SU-DHL-6 (cell line): Measurements from ENCODE around the gene PIK3R6.

Experiments used
- H2AFZ ChIP-seq: fragments of 200-600 bp; sonication (generic); 2 replicates; pipeline ENCODE4 v1.6.1; 2014; ENCODE audit warnings: low read depth, mild to moderate bottlenecking, moderate library complexity, mixed read lengths, antibody characterized with exemption, low read length; ENCODE audit not compliant: severe bottlenecking
- H3F3A ChIP-seq: fragments of 200-600 bp; shearing (Covaris generic); 2 replicates; pipeline ENCODE4 v1.6.0; 2016; ENCODE audit warnings: antibody characterized with exemption, mild to moderate bottlenecking; ENCODE audit not compliant: insufficient read depth
- H3K27ac ChIP-seq: fragments of 200-600 bp; sonication (generic); 2 replicates; pipeline ENCODE4 v1.5.1; 2016; ENCODE audit warnings: low read depth, mild to moderate bottlenecking, low read length, moderate library complexity, mixed read lengths
- H3K27me3 ChIP-seq: fragments of 200-600 bp; sonication (generic), shearing (Covaris generic); 2 replicates; pipeline ENCODE4 v1.6.0; 2014; ENCODE audit warnings: mild to moderate bottlenecking, low read length
- H3K36me3 ChIP-seq: fragments of 200-600 bp; sonication (generic); 2 replicates; pipeline ENCODE4 v1.6.1; 2014; ENCODE audit warnings: mild to moderate bottlenecking, low read length, mixed read lengths
- H3K4me2 ChIP-seq: fragments of 300-600, 200-600 bp; shearing (Covaris generic), sonication (generic); 2 replicates; pipeline ENCODE4 v1.6.0; 2014; ENCODE audit warnings: low read length, low read depth, mild to moderate bottlenecking; ENCODE audit not compliant: poor library complexity, severe bottlenecking
- H3K4me3 ChIP-seq: fragments of 200-600 bp; sonication (generic); 2 replicates; pipeline ENCODE4 v1.5.1; 2014; ENCODE audit warnings: antibody characterized with exemption, low read length, mild to moderate bottlenecking, mixed read lengths; ENCODE audit not compliant: insufficient read depth, poor library complexity, severe bottlenecking
- H3K79me2 ChIP-seq: fragments of 200-600 bp; sonication (generic); 2 replicates; pipeline ENCODE4 v1.6.1; 2014; ENCODE audit warnings: mild to moderate bottlenecking, low read length, moderate library complexity; ENCODE audit not compliant: insufficient read depth
- H3K9ac ChIP-seq: fragments of 200-600 bp; sonication (generic); 2 replicates; pipeline ENCODE4 v1.7.0; 2014; ENCODE audit warnings: mild to moderate bottlenecking, low read length
- H3K9me2 ChIP-seq: fragments of 200-600 bp; sonication (generic); replicated peaks from 2 replicates; pipeline ENCODE4 v1.6.1; 2014; ENCODE audit warnings: low read length; ENCODE audit not compliant: insufficient read depth
- H3K9me3 ChIP-seq: fragments of 200-600 bp; sonication (generic); 2 replicates; pipeline ENCODE4 v1.6.1; 2014; ENCODE audit warnings: low read length, mixed read lengths; ENCODE audit not compliant: insufficient read depth
- H4K20me1 ChIP-seq: fragments of 200-600 bp; sonication (generic); 2 replicates; pipeline ENCODE4 v1.6.1; 2014; ENCODE audit warnings: low read depth, mild to moderate bottlenecking, antibody characterized with exemption, low read length, moderate library complexity, mixed read lengths
- CTCF ChIP-seq: fragments of 200-600 bp; sonication (generic); IDR thresholded peaks from one replicate; pipeline ENCODE4 v1.5.1; 2017; ENCODE audit warnings: antibody characterized with exemption, mild to moderate bottlenecking, low read length, moderate library complexity; ENCODE audit not compliant: insufficient read depth, poor library complexity, severe bottlenecking
- EZH2phosphoT487 ChIP-seq: fragments of 200-600 bp; sonication (generic), shearing (Covaris generic); conservative IDR thresholded peaks from 2 replicates; pipeline ENCODE4 v1.6.1; 2018; ENCODE audit warnings: mild to moderate bottlenecking, antibody characterized with exemption, low read length, moderate library complexity, mixed read lengths

PIK3R6 gene

GRCh38 chr17:8870406-8871040 lies 3.0 kb upstream of the PIK3R6 start:
- no peaks in the 10 kb centered on the region for H3K36me3 ChIP-seq
- H3K4me3 ChIP-seq: no peak overlapping the region
- H3K9me2 ChIP-seq: no peaks in the 10 kb centered on the region
- no peaks in the 10 kb centered on the region for H4K20me1 ChIP-seq
- H3K9me3 ChIP-seq: no peaks in the 10 kb centered on the region
- H2AFZ ChIP-seq: no peak overlapping the region
- H3K79me2 ChIP-seq: no peaks in the 10 kb centered on the region
- TF ChIP-seq CTCF (no peak), EZH2phosphoT487 (no peak)
- H3K9ac ChIP-seq: no peak overlapping the region
- no peak overlapping the region for H3K4me2 ChIP-seq
- H3K27ac ChIP-seq: no peak overlapping the region
- H3F3A ChIP-seq: no peaks in the 10 kb centered on the region
- no peaks in the 10 kb centered on the region for H3K27me3 ChIP-seq

- Histone ChIP-seq H3K9me3 (no peaks in the 10 kb centered on the region), H3F3A (no peaks in the 10 kb centered on the region), H3K9ac (no peak overlapping the region), H3K4me3 (no peak overlapping the region), H3K36me3 (no peaks in the 10 kb centered on the region), H3K4me2 (no peak overlapping the region), H3K27me3 (no peaks in the 10 kb centered on the region), H3K79me2 (no peaks in the 10 kb centered on the region), H2AFZ (no peak overlapping the region), H3K27ac (no peak overlapping the region), H3K9me2 (no peaks in the 10 kb centered on the region), H4K20me1 (no peaks in the 10 kb centered on the region)
- no peak for TF ChIP-seq EZH2phosphoT487
- TF ChIP-seq CTCF: no peak
These were observed 1.8 kb upstream of the PIK3R6 start for GRCh38 chr17:8869114-8869815.

- H3K9me3 ChIP-seq: no peaks in the 10 kb centered on the region
- no peak overlapping the region for H3K9ac ChIP-seq
- no peak overlapping the region for H2AFZ ChIP-seq
- no peaks in the 10 kb centered on the region for H3K79me2 ChIP-seq
- no peaks in the 10 kb centered on the region for H3K9me2 ChIP-seq
- H3K27ac ChIP-seq: no peak overlapping the region
- H3K4me3 ChIP-seq: no peak overlapping the region
- TF ChIP-seq CTCF (no peak), EZH2phosphoT487 (no peak)
- H3K36me3 ChIP-seq: no peaks in the 10 kb centered on the region
- no peak overlapping the region for H3K4me2 ChIP-seq
- no peaks in the 10 kb centered on the region for H3K27me3 ChIP-seq
- no peaks in the 10 kb centered on the region for H3F3A ChIP-seq
- no peaks in the 10 kb centered on the region for H4K20me1 ChIP-seq
These were observed 1.1 kb upstream of the PIK3R6 start for GRCh38 chr17:8868529-8868951.
